Activated naive CD8-positive, alpha-beta T cell (primary cell): Measurements from ENCODE around the gene CDON.

Experiments
- H3K27ac Mint-ChIP-seq: one replicate; pipeline ENCODE4 v1.8.0; 2021; ENCODE audit warnings: mixed read lengths
- H3K27me3 Mint-ChIP-seq: one replicate; pipeline ENCODE4 v1.8.0; 2021; ENCODE audit warnings: mixed read lengths
- H3K36me3 Mint-ChIP-seq: one replicate; pipeline ENCODE4 v1.8.0; 2021; ENCODE audit warnings: mixed read lengths
- H3K4me1 Mint-ChIP-seq: one replicate; pipeline ENCODE4 v1.8.0; 2021; ENCODE audit warnings: low read depth, mixed read lengths
- H3K4me3 Mint-ChIP-seq: one replicate; pipeline ENCODE4 v1.8.0; 2021; ENCODE audit warnings: mild to moderate bottlenecking, mixed read lengths
- H3K9me3 Mint-ChIP-seq: one replicate; pipeline ENCODE4 v1.8.0; 2021; ENCODE audit warnings: low read depth, mixed read lengths

The CDON gene

DNA sequence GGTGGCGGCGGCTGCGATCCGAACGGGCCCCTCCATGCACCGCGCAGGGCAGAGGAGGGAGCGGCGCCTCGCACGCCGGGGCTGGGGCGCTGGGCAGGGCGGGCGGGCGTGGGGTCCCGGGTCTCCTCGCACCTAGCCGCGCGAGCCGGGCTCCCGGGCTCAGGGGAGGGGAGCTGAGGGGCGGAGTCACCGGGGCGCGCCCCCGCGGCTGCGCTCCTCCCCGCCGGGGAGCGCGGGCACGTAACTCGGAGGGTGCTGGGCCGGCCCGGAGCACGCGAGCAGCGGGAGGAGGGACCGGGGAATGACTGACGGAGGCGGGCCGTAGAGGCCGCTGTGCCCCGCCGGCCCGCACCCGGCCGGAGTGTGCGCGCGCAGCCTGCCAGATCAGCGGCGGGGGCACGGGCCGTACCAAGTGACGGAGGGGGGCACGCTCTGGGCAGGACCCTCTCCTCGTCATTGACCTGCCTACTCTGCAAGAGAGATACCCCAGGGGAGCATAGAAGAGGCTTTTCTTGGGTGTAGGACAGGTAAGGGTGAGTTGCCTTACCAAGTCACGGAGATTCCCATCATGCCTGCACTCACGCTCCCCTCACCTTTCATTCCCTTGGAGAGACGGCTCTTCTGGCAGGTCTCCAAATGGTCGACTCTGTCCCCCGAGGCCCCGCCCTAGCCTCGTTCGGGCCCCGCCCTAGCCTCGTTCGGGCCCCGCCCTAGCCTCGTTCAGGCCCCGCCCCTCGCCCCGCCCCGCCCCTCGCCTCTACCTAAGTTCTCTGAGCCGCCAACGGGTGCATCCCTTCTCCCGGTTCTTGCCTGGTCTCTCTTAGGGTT lies at the start of gene CDON:
Gene CDON (minus strand): TSS at position 188 of the 828 bp plus-strand sequence. CDS start 39,390 bp downstream, outside the sequence.
- Mint-ChIP-seq H3K4me3 (peak within 1 kb of the TSS; percentile 88), H3K27ac (peak within 1 kb of the TSS; percentile 98), H3K36me3 (no peaks in the 10 kb centered on the region), H3K4me1 (peaks cover 7% of the 10 kb centered on the region), H3K9me3 (no peaks in the 10 kb centered on the region), H3K27me3 (no peaks in the 10 kb centered on the region)

DNA sequence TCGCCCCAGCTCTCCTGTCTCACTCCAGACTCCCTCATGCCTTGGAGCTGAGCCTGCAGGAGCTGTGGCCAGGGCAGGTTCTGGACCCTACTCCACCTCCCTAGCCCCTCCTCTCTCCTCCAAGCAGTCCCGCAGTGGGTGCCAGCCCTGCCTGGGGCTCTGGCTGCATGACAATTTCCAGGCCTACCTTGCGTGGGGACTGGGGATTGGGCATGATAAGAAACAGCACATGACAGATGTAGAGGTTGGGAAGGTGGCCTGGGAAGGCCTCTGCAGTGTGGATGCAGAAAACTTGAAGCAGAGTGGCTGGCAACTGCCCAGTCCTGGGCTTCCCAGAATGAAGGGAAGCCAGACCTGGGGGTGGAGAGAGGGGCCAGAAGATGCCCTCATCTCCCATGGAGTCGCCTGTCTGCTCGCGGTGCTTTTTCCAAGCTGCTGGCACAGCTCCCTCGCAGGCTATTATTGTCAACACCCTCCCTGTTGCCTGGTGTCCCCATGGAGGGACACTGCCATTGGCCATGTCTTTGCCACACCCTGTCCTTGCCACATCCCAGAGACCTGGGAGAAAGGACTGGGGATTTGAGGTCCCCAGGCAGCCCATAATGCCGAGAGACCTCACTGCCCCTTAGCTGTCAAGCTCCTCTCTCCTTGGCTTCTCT lies 48.9 kb upstream of the CDON start:
- Mint-ChIP-seq H3K9me3 (no peaks in the 10 kb centered on the region), H3K27me3 (no peaks in the 10 kb centered on the region), H3K36me3 (no peaks in the 10 kb centered on the region), H3K4me3 (no peak overlapping the region), H3K27ac (no peak overlapping the region), H3K4me1 (no peaks in the 10 kb centered on the region)

DNA sequence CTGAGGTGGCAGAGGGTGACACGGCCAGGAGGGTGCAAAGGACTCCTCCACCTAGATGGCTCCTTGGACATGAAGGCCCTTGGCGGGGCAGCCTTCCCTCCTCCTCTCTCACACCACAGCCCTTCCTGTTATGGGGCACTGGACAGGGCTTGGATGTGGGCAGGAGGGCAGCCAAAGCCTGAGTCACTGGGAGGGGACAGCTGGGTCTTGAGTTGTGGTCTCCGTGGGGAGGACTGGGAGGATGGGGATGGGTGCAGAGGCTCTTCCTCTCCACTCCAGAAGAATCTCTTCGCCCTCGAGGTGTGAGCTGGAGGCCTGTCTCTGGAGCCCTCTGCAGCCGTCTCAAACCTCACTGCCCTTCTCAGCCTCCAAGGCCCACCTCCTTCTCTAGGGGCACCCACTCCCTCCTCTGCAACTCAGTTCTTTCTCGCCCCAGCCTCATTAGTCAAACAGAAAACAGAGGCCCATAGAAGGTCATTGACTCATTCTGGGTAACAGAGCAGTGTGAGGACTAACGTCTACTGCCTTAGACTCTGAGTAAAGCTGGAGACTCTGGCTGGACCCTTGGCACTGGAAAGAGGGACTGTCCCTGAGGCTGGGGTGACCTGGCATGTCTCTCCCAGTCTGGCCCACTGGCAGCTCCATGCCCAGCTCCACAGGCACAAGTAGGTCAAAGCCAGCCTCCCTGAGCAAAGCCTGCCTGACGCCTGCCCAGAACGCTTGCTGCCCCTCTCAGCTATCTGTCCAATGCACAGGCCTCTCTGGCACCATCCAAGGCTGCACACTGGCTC lies 47.5 kb upstream of the CDON start:
- Mint-ChIP-seq H3K27me3 (no peaks in the 10 kb centered on the region), H3K4me3 (no peak overlapping the region), H3K9me3 (no peaks in the 10 kb centered on the region), H3K4me1 (no peaks in the 10 kb centered on the region), H3K36me3 (no peaks in the 10 kb centered on the region), H3K27ac (no peak overlapping the region)

- H3K9me3 Mint-ChIP-seq = no peaks in the 10 kb centered on the region
- H3K36me3 Mint-ChIP-seq = no peaks in the 10 kb centered on the region
- no peaks in the 10 kb centered on the region for H3K4me1 Mint-ChIP-seq
- no peak overlapping the region for H3K27ac Mint-ChIP-seq
- H3K27me3 Mint-ChIP-seq = no peaks in the 10 kb centered on the region
- no peak overlapping the region for H3K4me3 Mint-ChIP-seq
Observed at GRCh38 chr11:126106594-126107328, 44.1 kb upstream of the CDON start.

GRCh38 chr11:126105748-126106080 lies 43.0 kb upstream of the CDON start:
- Mint-ChIP-seq H3K9me3 (no peaks in the 10 kb centered on the region), H3K4me3 (no peak overlapping the region), H3K27me3 (no peaks in the 10 kb centered on the region), H3K36me3 (no peaks in the 10 kb centered on the region), H3K27ac (no peak overlapping the region), H3K4me1 (no peaks in the 10 kb centered on the region)

- no peaks in the 10 kb centered on the region for H3K4me1 Mint-ChIP-seq
- no peaks in the 10 kb centered on the region for H3K9me3 Mint-ChIP-seq
- no peak overlapping the region for H3K27ac Mint-ChIP-seq
- no peaks in the 10 kb centered on the region for H3K27me3 Mint-ChIP-seq
- no peak overlapping the region for H3K4me3 Mint-ChIP-seq
- no peaks in the 10 kb centered on the region for H3K36me3 Mint-ChIP-seq
Observed at GRCh38 chr11:126105022-126105747, 42.5 kb upstream of the CDON start.

- Mint-ChIP-seq H3K27ac (no peak overlapping the region), H3K4me1 (no peaks in the 10 kb centered on the region), H3K27me3 (no peaks in the 10 kb centered on the region), H3K9me3 (no peaks in the 10 kb centered on the region), H3K4me3 (no peak overlapping the region), H3K36me3 (no peaks in the 10 kb centered on the region)
Observed at GRCh38 chr11:126104420-126104819, 41.8 kb upstream of the CDON start.

- H3K9me3 Mint-ChIP-seq = no peaks in the 10 kb centered on the region
- no peaks in the 10 kb centered on the region for H3K4me1 Mint-ChIP-seq
- H3K27me3 Mint-ChIP-seq = no peaks in the 10 kb centered on the region
- H3K4me3 Mint-ChIP-seq = no peak overlapping the region
- H3K27ac Mint-ChIP-seq = no peak overlapping the region
- H3K36me3 Mint-ChIP-seq = no peaks in the 10 kb centered on the region
Observed at GRCh38 chr11:126103150-126103549, 40.5 kb upstream of the CDON start.

- Mint-ChIP-seq H3K9me3 (no peaks in the 10 kb centered on the region), H3K36me3 (no peaks in the 10 kb centered on the region), H3K27ac (no peak overlapping the region), H3K27me3 (no peaks in the 10 kb centered on the region), H3K4me3 (no peak overlapping the region), H3K4me1 (no peaks in the 10 kb centered on the region)
Observed at GRCh38 chr11:126102436-126102981, 39.8 kb upstream of the CDON start.

- no peak overlapping the region for H3K27ac Mint-ChIP-seq
- no peak overlapping the region for H3K4me3 Mint-ChIP-seq
- H3K9me3 Mint-ChIP-seq = no peaks in the 10 kb centered on the region
- H3K4me1 Mint-ChIP-seq = no peaks in the 10 kb centered on the region
- no peaks in the 10 kb centered on the region for H3K36me3 Mint-ChIP-seq
- H3K27me3 Mint-ChIP-seq = no peaks in the 10 kb centered on the region
Observed at GRCh38 chr11:126101930-126102283, 39.2 kb upstream of the CDON start.

DNA sequence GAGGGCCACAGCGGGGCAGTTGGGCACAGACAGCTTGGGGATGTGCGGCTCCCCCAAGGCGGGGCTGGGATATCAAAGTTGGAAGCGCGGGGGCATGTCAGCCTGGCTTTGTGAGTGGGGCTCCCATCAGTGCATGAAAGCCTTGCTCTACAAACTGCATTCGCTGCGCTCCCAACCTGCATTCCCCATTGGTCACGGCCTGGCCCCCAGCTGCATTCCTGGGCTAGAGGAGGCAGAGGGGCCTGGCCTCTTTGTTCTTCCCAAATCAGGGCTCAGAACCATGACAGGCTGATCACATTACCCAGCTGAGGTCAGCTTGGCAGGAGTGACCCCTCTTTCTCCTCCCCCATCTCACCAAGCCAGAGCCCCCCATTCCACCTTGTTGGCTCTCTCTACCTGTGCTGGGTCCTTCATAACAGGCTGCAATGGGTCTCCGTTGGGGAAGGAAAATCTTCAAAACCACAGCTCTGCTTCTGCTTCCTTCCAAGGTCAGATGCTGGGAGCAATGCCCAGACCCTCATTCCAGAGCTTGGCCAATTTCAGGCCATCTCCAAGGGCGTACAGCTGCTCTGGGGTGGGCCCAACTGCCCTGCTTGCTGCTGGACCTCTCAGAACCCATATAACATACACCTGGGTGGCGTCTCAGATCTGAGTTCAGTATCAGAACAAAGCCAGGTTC lies 38.7 kb upstream of the CDON start:
- Mint-ChIP-seq H3K27me3 (no peaks in the 10 kb centered on the region), H3K36me3 (no peaks in the 10 kb centered on the region), H3K4me3 (no peak overlapping the region), H3K27ac (no peak overlapping the region), H3K4me1 (no peaks in the 10 kb centered on the region), H3K9me3 (no peaks in the 10 kb centered on the region)

GRCh38 chr11:126100716-126101115 lies 38.0 kb upstream of the CDON start:
- no peaks in the 10 kb centered on the region for H3K4me1 Mint-ChIP-seq
- no peaks in the 10 kb centered on the region for H3K27me3 Mint-ChIP-seq
- no peaks in the 10 kb centered on the region for H3K9me3 Mint-ChIP-seq
- H3K27ac Mint-ChIP-seq = no peak overlapping the region
- no peak overlapping the region for H3K4me3 Mint-ChIP-seq
- H3K36me3 Mint-ChIP-seq = no peaks in the 10 kb centered on the region

DNA sequence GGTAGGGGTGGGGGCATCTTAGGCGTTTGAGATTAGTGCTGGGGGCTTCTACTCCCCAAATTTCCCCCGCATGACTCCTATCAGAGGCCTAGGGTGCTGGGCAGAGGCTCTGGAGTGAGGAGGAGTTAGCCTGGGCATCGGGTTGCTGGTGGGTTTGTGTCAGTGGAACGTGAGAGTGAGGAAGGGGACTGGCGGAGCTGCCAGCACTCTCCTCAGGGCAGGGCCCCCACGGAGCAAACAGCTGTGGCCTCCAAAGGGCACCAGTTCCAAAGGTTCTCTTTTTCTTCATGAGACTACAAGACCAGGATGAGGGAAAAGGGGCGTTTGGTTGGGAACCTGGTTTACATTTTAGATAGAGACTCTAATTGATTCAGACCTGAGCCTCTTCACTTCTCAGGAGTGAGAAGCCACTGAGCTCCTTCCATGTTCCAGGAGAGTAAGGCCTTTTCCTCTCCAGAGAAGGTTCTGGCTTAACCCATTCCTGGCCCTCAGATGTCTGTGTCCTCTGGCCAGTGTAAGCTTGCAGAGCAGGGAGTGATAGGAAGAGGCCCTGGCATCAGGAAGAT lies 35.6 kb upstream of the CDON start:
- no peaks in the 10 kb centered on the region for H3K36me3 Mint-ChIP-seq
- H3K27me3 Mint-ChIP-seq = no peaks in the 10 kb centered on the region
- H3K4me3 Mint-ChIP-seq = no peak overlapping the region
- no peak overlapping the region for H3K27ac Mint-ChIP-seq
- no peaks in the 10 kb centered on the region for H3K4me1 Mint-ChIP-seq
- no peaks in the 10 kb centered on the region for H3K9me3 Mint-ChIP-seq
